HCT116 (cell line): ENCODE data around the gene RIMBP2.

Experiments
- ATF3 ChIP-seq: IDR thresholded peaks from 2 replicates; pipeline ENCODE4 v1.6.1; 2012
- CEBPB ChIP-seq: IDR thresholded peaks from 2 replicates; pipeline ENCODE4 v1.6.1; 2012; ENCODE audit warnings: low read depth
- EZH2 ChIP-seq: fragments of 200-600 bp; sonication (generic); IDR thresholded peaks from 2 replicates; pipeline ENCODE4 v1.6.1; 2017; ENCODE audit warnings: antibody characterized with exemption, mixed run types
- EZH2phosphoT487 ChIP-seq: fragments of 200-600 bp; IDR thresholded peaks from 2 replicates; pipeline ENCODE4 v1.6.1; 2018; ENCODE audit warnings: antibody characterized with exemption, borderline replicate concordance
- POLR2A ChIP-seq: IDR thresholded peaks from 2 replicates; pipeline ENCODE4 v1.7.0; 2011; ENCODE audit warnings: borderline replicate concordance; ENCODE audit not compliant: insufficient read depth, insufficient read length; ENCODE audit errors: extremely low read depth
- POLR2AphosphoS5 ChIP-seq: IDR thresholded peaks from 2 replicates; pipeline ENCODE4 v1.6.1; 2011; ENCODE audit warnings: mild to moderate bottlenecking, low read depth, low read length, moderate library complexity
- REST ChIP-seq: IDR thresholded peaks from 2 replicates; pipeline ENCODE4 v1.6.1; 2012; ENCODE audit warnings: low read depth
- SP1 ChIP-seq: IDR thresholded peaks from 2 replicates; pipeline ENCODE4 v1.6.1; 2012; ENCODE audit warnings: low read depth
- ZBTB33 ChIP-seq: IDR thresholded peaks from 2 replicates; pipeline ENCODE4 v1.6.1; 2011; ENCODE audit warnings: mild to moderate bottlenecking, low read length, moderate library complexity; ENCODE audit not compliant: insufficient replicate concordance; ENCODE audit errors: extremely low read depth
- TF ChIP-seq, protein P1 (sequence below), 3 experiments: fragments of 200-600 bp in 1 of 3; sonication (generic) in 1 of 3; IDR thresholded peaks in 2 of 3; conservative IDR thresholded peaks in 1 of 3; 2 replicates each; pipeline ENCODE4 v1.5.1; 2012 to 2017; ENCODE audit warnings: low read depth in 2 of 3, low read length in 2 of 3, antibody characterized with exemption in 1 of 3, borderline replicate concordance in 1 of 3, control low read depth in 1 of 3, mild to moderate bottlenecking in 1 of 3, mixed read lengths in 1 of 3, mixed run types in 1 of 3, moderate library complexity in 1 of 3; ENCODE audit not compliant: insufficient read depth in 1 of 3
- TF ChIP-seq, protein P2 (sequence below): IDR thresholded peaks from 2 replicates; pipeline ENCODE4 v1.6.1; 2012

- TF ChIP-seq POLR2A (no peak), REST (no peak), POLR2AphosphoS5 (no peak), SP1 (no peak), ATF3 (no peak), EZH2 (no peak), CEBPB (no peak), EZH2phosphoT487 (no peak), ZBTB33 (no peak)
- TF ChIP-seq, protein P1, sequence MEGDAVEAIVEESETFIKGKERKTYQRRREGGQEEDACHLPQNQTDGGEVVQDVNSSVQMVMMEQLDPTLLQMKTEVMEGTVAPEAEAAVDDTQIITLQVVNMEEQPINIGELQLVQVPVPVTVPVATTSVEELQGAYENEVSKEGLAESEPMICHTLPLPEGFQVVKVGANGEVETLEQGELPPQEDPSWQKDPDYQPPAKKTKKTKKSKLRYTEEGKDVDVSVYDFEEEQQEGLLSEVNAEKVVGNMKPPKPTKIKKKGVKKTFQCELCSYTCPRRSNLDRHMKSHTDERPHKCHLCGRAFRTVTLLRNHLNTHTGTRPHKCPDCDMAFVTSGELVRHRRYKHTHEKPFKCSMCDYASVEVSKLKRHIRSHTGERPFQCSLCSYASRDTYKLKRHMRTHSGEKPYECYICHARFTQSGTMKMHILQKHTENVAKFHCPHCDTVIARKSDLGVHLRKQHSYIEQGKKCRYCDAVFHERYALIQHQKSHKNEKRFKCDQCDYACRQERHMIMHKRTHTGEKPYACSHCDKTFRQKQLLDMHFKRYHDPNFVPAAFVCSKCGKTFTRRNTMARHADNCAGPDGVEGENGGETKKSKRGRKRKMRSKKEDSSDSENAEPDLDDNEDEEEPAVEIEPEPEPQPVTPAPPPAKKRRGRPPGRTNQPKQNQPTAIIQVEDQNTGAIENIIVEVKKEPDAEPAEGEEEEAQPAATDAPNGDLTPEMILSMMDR (IDR thresholded peaks at IDR 0.05 in 2 of 3, conservative IDR thresholded peaks at IDR 0.05 in 1 of 3; ENCODE audit: borderline replicate concordance in 1 of 3, insufficient read depth in 1 of 3, low read depth in 2 of 3, low read length in 2 of 3), result no peak
- TF ChIP-seq, protein P2, sequence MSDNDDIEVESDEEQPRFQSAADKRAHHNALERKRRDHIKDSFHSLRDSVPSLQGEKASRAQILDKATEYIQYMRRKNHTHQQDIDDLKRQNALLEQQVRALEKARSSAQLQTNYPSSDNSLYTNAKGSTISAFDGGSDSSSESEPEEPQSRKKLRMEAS, result no peak
Measured at GRCh38 chr12:130701402-130701744, 14.7 kb downstream of the RIMBP2 start.
